HepG2 (cell line): ENCODE data around the gene BICDL1.

Experiments
- BRCA1 ChIP-seq: sonication (generic); formaldehyde crosslinking; IDR thresholded peaks from 2 replicates; pipeline ENCODE4 v1.4.0; 2020; ENCODE audit warnings: missing genetic modification reagents
- EZH2 ChIP-seq: conservative IDR thresholded peaks from 2 replicates; pipeline ENCODE4 v1.6.1; 2012; ENCODE audit warnings: mild to moderate bottlenecking, low read depth, low read length, moderate library complexity
- GATAD2A ChIP-seq: IDR thresholded peaks from 2 replicates; pipeline ENCODE4 v1.6.1; 2016
- NR2F2 ChIP-seq: IDR thresholded peaks from 2 replicates; pipeline ENCODE4 v1.6.1; 2012; ENCODE audit warnings: low read depth, inconsistent platforms, borderline replicate concordance
- REL ChIP-seq: sonication (generic); formaldehyde crosslinking; conservative IDR thresholded peaks from 2 replicates; pipeline ENCODE4 v1.8.0; 2022; ENCODE audit warnings: mild to moderate bottlenecking, missing genetic modification reagents, moderate library complexity
- SIN3A ChIP-seq: IDR thresholded peaks from 2 replicates; pipeline ENCODE4 v1.6.1; 2011; ENCODE audit warnings: low read depth, mild to moderate bottlenecking, control low read depth, low read length, borderline replicate concordance
- ZNF33B ChIP-seq: sonication (generic); formaldehyde crosslinking; IDR thresholded peaks from 2 replicates; pipeline ENCODE4 v1.5.1; 2020; ENCODE audit warnings: mild to moderate bottlenecking, missing genetic modification reagents
- TF ChIP-seq, protein P1 (sequence below), 2 experiments: IDR thresholded peaks; 2 replicates each; pipeline ENCODE4 v1.6.1; 2011 to 2012; ENCODE audit warnings: low read length in 2 of 2, borderline replicate concordance in 1 of 2, low read depth in 1 of 2, mild to moderate bottlenecking in 1 of 2, moderate library complexity in 1 of 2

DNA sequence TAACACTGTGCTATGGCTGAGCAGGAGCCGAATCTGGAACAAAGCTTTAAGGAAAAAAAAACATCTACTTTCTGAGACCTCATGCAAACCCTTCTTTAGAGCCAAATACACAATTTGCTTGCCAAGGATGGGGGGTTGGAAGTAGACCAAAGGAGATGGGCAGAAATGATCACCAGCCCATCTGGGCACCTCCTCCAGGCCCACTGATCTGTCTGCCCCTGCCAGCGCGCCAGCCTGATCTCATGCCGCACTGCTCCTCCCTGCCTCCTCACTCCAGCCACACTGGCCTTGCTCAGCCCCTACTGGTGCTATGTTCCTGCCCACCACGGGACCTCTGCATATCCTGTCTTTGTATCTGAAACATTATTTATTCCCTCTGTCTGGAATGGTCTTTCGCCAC is 152.3 kb downstream of the BICDL1 start:
- TF ChIP-seq GATAD2A (CRISPR knock-in tag): no peak
- no peak for TF ChIP-seq REL (CRISPR knock-in tag)
- no peak for TF ChIP-seq SIN3A
- no peak for TF ChIP-seq EZH2
- TF ChIP-seq, protein P1, sequence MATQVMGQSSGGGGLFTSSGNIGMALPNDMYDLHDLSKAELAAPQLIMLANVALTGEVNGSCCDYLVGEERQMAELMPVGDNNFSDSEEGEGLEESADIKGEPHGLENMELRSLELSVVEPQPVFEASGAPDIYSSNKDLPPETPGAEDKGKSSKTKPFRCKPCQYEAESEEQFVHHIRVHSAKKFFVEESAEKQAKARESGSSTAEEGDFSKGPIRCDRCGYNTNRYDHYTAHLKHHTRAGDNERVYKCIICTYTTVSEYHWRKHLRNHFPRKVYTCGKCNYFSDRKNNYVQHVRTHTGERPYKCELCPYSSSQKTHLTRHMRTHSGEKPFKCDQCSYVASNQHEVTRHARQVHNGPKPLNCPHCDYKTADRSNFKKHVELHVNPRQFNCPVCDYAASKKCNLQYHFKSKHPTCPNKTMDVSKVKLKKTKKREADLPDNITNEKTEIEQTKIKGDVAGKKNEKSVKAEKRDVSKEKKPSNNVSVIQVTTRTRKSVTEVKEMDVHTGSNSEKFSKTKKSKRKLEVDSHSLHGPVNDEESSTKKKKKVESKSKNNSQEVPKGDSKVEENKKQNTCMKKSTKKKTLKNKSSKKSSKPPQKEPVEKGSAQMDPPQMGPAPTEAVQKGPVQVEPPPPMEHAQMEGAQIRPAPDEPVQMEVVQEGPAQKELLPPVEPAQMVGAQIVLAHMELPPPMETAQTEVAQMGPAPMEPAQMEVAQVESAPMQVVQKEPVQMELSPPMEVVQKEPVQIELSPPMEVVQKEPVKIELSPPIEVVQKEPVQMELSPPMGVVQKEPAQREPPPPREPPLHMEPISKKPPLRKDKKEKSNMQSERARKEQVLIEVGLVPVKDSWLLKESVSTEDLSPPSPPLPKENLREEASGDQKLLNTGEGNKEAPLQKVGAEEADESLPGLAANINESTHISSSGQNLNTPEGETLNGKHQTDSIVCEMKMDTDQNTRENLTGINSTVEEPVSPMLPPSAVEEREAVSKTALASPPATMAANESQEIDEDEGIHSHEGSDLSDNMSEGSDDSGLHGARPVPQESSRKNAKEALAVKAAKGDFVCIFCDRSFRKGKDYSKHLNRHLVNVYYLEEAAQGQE (IDR thresholded peaks at IDR 0.05; ENCODE audit: borderline replicate concordance in 1 of 2, low read depth in 1 of 2, low read length in 2 of 2): no peak
- no peak for TF ChIP-seq NR2F2
- TF ChIP-seq ZNF33B (CRISPR knock-in tag): no peak
- TF ChIP-seq BRCA1: no peak
